NCI-H2196 (cell line): ENCODE results near the gene KIF6.

Experiments
- DNase-seq: peaks from one replicate; lab custom pipeline; 2025; ENCODE audit not compliant: unreplicated experiment; lab: John Stamatoyannopoulos, UW

Gene KIF6

DNA sequence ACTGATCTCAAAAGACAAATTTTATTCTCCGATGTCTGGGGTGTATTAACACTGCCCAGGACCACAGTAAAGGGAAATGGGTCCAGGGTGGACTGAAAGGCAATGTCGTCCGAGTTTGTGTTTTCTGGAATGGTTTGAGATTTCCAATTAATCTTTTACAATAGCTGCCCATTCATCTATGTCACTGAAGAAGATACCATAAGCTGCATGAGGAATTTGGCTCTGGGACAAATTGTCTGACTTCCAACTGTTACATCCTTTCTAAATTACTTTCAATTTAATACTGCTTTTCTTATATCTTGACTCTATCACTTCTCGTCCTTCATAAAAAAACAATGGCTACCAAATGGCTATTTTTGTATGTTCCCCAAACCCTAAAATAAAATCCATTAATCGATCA, 272.0 kb downstream of the KIF6 start:
- DNase-seq = no peak

- no peak for DNase-seq
Measured at GRCh38 chr6:39452306-39453145, 272.7 kb downstream of the KIF6 start.

- no peak for DNase-seq
Measured at GRCh38 chr6:39451831-39452230, 273.4 kb downstream of the KIF6 start.

DNA sequence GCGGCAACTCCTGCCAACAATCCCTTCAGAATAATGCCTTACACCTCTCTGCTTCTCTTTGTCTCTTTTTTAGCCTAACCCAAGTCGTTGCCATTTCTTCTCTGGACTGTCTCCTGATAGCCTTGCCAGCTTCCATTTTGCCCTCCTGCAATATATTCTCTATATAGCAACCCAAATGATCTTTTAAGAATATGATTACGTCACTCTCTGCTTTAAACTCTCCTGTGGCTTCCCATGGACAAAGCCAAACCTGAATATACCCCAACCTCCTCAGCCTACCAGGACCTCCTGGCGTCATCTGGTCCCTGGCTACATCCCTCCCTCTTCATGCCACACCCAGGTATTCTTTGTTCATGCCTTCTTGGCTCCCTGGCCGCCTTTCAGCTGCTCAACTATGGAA, 276.2 kb downstream of the KIF6 start:
- DNase-seq = no peak

GRCh38 chr6:39446909-39447308, 278.3 kb downstream of the KIF6 start:
- no peak for DNase-seq

DNA sequence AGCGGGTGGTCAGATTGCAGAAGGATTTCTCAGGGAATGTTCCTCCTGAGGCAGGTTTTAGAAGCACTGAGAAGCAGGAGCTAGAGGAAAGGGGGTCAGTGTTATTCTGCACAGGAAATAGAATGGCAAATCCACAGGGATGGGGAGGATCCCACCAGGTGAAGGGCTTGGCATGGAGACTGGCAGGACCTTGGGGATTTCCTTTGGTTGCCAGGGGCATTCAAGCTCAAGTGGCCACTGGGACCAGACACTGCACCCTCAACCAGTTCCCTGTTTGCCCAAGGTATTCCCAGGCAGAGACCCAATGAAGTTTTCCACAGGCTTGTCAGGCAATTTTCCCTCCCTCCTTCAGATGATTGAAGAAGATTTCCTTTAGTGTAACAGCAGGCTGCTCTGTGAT, 279.5 kb downstream of the KIF6 start:
- no peak for DNase-seq

GRCh38 chr6:39444479-39445019, 280.7 kb downstream of the KIF6 start:
- DNase-seq = no peak

DNA sequence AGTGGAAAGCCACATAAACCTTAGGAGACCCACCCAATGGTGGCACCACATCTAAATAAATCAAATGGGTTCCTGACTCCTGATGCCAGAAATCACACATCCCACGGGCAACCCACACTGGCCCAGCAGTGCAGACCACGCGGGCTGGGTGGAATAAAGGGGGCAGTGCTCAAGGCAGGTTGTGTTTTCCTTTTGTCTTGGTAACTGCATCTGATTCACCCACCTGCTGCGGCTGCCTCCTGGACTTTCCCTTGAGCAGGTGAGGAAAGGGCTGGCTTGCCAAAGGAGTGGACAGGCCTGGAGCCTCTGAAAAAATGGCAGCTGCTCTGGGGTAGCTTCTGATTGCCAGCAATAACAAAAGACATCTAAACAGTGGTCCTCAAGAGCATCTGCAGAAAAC, 283.2 kb downstream of the KIF6 start:
- no peak for DNase-seq

- DNase-seq = no peak
Measured at GRCh38 chr6:39441301-39441700, 283.9 kb downstream of the KIF6 start.

DNA sequence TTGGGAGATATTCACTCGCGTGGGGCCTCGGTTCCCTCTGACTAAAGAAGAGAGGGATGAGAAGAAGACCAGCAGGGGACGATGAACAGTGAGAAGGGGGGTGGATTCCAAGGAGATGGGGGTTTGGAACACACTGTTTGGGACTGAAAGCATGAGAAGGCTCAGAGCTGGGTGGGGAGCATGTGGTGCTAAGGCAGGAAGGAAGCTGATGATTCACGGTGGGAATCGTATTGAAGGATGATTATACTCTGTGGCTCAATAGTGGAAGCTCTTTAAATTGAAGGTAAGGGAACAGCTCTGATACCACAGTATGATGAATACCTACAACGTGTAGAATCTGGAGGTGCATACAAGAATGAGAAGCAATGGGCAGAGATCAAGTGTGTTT, 285.2 kb downstream of the KIF6 start:
- no peak for DNase-seq

GRCh38 chr6:39439342-39440038, 285.7 kb downstream of the KIF6 start:
- no peak for DNase-seq

DNA sequence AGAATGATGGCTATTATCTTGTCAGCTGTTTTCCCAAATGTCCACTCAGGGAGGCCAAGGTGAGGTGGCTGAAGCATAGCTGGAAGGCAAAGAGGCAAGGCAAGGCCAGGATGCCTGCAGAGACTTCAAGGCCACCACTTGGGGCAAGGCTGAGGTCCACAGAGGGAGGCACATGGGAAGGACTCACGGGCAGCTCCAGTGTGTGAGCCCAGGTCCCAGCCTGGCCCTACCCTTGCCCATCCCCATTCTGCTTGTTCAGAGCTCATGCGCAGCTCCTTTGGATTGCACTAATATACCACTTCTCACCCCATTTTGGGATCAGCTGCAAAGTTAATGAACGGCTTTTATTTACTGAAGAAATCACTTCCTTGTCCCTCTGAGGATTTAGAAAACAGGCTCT, 291.6 kb downstream of the KIF6 start:
- no peak for DNase-seq

- DNase-seq = no peak
Measured at GRCh38 chr6:39432330-39433025, 292.7 kb downstream of the KIF6 start.

DNA sequence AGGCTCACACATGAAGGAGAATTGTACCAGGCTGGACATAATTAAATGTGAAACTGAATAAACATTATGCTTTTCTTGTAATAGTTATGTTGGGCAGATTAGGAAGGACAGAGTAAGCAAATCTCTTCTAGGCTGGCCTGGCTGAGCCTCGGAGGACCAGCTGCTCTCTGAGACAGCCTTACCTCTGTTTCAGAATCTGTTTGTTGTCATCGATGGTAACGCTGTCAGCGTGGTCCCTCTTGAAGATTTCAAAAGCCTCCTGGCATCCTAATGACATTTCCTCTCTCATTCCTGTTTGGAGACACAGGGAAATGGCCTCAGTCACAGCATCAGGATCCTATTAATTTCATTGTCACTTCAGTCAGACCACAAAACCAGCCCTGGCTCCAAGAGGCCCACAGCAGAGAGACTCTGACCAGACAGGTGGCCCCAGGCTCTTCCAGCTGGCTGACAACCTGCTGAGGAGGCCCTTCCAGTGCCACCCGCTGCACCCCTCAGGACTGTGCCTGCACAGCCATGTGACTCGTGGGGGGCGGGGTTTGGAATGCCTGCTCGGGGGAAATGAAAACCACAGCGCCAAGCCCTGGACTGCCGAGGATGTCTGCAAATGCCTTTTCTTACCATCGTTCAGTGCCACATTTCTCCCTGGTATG, 294.2 kb downstream of the KIF6 start:
- no peak for DNase-seq

GRCh38 chr6:39430446-39430845, 294.8 kb downstream of the KIF6 start:
- no peak for DNase-seq

- DNase-seq = no peak
Measured at GRCh38 chr6:39428816-39429215, 296.4 kb downstream of the KIF6 start.

- no peak for DNase-seq
Measured at GRCh38 chr6:39428152-39428551, 297.1 kb downstream of the KIF6 start.

- peak; percentile 14 for DNase-seq
Measured at GRCh38 chr6:39426073-39426456, 299.1 kb downstream of the KIF6 start.

GRCh38 chr6:39425346-39426072, 299.7 kb downstream of the KIF6 start:
- no peak for DNase-seq

- DNase-seq = no peak
Measured at GRCh38 chr6:39424831-39425230, 300.4 kb downstream of the KIF6 start.

DNA sequence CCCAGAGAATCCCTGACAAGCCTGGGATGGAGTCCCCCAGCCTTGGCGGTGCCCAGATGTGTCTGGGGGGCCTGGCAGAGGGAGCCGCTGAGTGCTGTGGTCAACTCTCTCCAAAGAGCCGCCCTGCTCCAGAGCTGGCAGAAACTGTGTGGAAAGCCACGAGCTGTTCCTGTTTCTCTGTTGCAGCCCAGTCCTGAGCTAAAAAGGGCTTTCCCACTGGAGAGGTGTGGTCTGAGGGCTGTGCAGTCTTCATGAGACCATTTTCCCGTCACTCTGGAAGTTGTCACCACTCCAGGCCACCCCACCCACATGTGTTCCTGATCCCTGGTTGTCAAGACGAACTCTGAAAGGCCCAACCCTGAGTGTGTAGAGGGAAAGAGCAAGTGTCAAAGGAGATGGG, 303.0 kb downstream of the KIF6 start:
- DNase-seq = no peak
